Left colon (tissue), 2 donors: ENCODE measurements around the gene ACTR1B. TPM values are rescaled to one million over a fixed set of nuclear protein-coding genes. Genes with fewer than 3 reads are reported as not detected.
"Not testable (repeated sequence)": the region's sequence is repeated elsewhere in the genome, so short reads cannot be mapped to it uniquely, and the experiment has no call there.

Source experiments
- ATAC-seq: fragments of 200-7000 bp; cut with Tn5 transposase; one replicate; pipeline ENCODE4 v1.9.1; 2020; ENCODE audit warnings: mild to moderate bottlenecking, moderate library complexity
- DNase-seq, 2 donors: peaks; one replicate each; pipeline ENCODE4 v3.0.0-alpha.2; 2020
- intact Hi-C, 2 donors: fragments of 100-400 bp; cut with DNase I in 1 of 2; cut with micrococcal nuclease in 1 of 2; formaldehyde crosslinking; loops; one replicate each; pipeline versions ENCODE4 v1.11.2 to v1.14.0; 2022; cut with DNase I, micrococcal nuclease
- total RNA-seq, 2 donors: library from RNA; stranded (reverse); fragmentation: NEBNext Ultra II Directional; extraction: Animal tissue kit (Norgen Biotek cat#: 25700); gene quantifications; one replicate each; pipeline ENCODE4 v1.2.1, GENCODE V29; 2021
- donor health status: DM: no; HTN: no; CAD: no.
- donor health status: DM: yes; HTN: yes; CAD: no.

Gene ACTR1B
- total RNA-seq, 2 donors from 2014 or later, result 67.4 to 79.2 TPM

- ATAC-seq (peak; percentile 91), DNase-seq (peak; percentile 99)
- intact Hi-C loops, result no loop called here
These were observed 17.9 kb downstream of the ACTR1B start, which contains the start of gene COX5B for GRCh38 chr2:97645695-97646629. Gene COX5B (plus strand): TSS chr2:97646062. CDS start chr2:97646087, 25 bp downstream.

GRCh38 chr2:97645112-97645694 is 18.6 kb downstream of the ACTR1B start:
- ATAC-seq, result peak; percentile 41
- intact Hi-C loops, result no loop called here
- no peak for DNase-seq

GRCh38 chr2:97644023-97644717 is 19.7 kb downstream of the ACTR1B start:
- no peak for DNase-seq
- no peak for ATAC-seq
- intact Hi-C loops, result no loop called here

- ATAC-seq, intact Hi-C loops, DNase-seq: not testable (repeated sequence)
These were observed 37.8 kb downstream of the ACTR1B start for GRCh38 chr2:97626049-97626430.

GRCh38 chr2:97625354-97626048 is 38.3 kb downstream of the ACTR1B start:
- ATAC-seq, DNase-seq, intact Hi-C loops: not testable (repeated sequence)

- intact Hi-C loops, result not testable (repeated sequence)
These were observed 40.9 kb downstream of the ACTR1B start for GRCh38 chr2:97622976-97623375.

GRCh38 chr2:97620492-97620891 is 43.4 kb downstream of the ACTR1B start:
- ATAC-seq, DNase-seq, intact Hi-C loops: not testable (repeated sequence)

More at GRCh38 chr2:97622976-97623375, 40.9 kb downstream of the ACTR1B start:
- ATAC-seq, DNase-seq: not testable (repeated sequence)

GRCh38 chr2:97618939-97619827 is 44.7 kb downstream of the ACTR1B start:
- intact Hi-C loops, DNase-seq: not testable (repeated sequence)
- peak; percentile 75 for ATAC-seq

- intact Hi-C loops, result no loop called here
- ATAC-seq (no peak), DNase-seq (no peak)
These were observed 45.9 kb downstream of the ACTR1B start for GRCh38 chr2:97617911-97618310.

- peak; percentile 49 for ATAC-seq
- DNase-seq, intact Hi-C loops: not testable (repeated sequence)
These were observed 48.1 kb downstream of the ACTR1B start for GRCh38 chr2:97615746-97616145.

GRCh38 chr2:97611895-97612294 is 51.9 kb downstream of the ACTR1B start:
- intact Hi-C loops, ATAC-seq, DNase-seq: not testable (repeated sequence)

- intact Hi-C loops, DNase-seq, ATAC-seq: not testable (repeated sequence)
These were observed 55.1 kb downstream of the ACTR1B start for GRCh38 chr2:97608745-97609144.

Other genes with a start within 250 kb of the ACTR1B start
- gene ANKRD36B, start 74.2 kb downstream of the ACTR1B start, total RNA-seq, result 10 to 100 TPM; 22.1 to 23.5 TPM
- 100 to 1,000 TPM; 626 to 674 TPM for gene COX5B, start 18.0 kb downstream of the ACTR1B start, total RNA-seq
- gene C2orf92, start 5.7 kb upstream of the ACTR1B start, total RNA-seq, result 1 to 10 TPM; 7.2 to 7.8 TPM
- gene ZAP70, start 49.5 kb upstream of the ACTR1B start, total RNA-seq, result 1 to 10 TPM; 2.8 to 2.9 TPM